CD4-positive, CD25-positive, alpha-beta regulatory T cell (primary cell): Measurements from ENCODE around the gene RAB7B. TPM values are rescaled to one million over a fixed set of nuclear protein-coding genes. Genes with fewer than 3 reads are reported as not detected.

Source experiments
- ATAC-seq, 2 donors: fragments of 150-1000 bp; cut with Tn5 transposase; one replicate each; pipeline ENCODE4 v1.10.0; 2021; ENCODE audit warnings: low read depth in 2 of 2, moderate number of reproducible peaks in 2 of 2, moderate library complexity in 1 of 2
- DNase-seq, 3 donors: peaks; one replicate each; pipeline versions ENCODE4 v3.0.0 to v3.0.0-alpha.2; 2012 to 2022; ENCODE audit warnings: mixed read lengths in 1 of 3
- H3K27ac ChIP-seq: one replicate; pipeline ENCODE4 v1.7.0; 2013; ENCODE audit warnings: mild to moderate bottlenecking, low read length; ENCODE audit not compliant: insufficient read depth, poor library complexity, severe bottlenecking
- H3K27me3 ChIP-seq: one replicate; pipeline ENCODE4 v1.7.0; 2013; ENCODE audit warnings: low read length; ENCODE audit not compliant: control insufficient read depth, insufficient read depth
- H3K36me3 ChIP-seq: one replicate; pipeline ENCODE4 v1.7.0; 2013; ENCODE audit warnings: mild to moderate bottlenecking, low read length, moderate library complexity; ENCODE audit not compliant: control insufficient read depth, insufficient read depth
- H3K4me1 ChIP-seq: 2 replicates; pipeline ENCODE4 v1.7.0; 2013; ENCODE audit warnings: mild to moderate bottlenecking, low read length; ENCODE audit not compliant: insufficient read depth, control insufficient read depth, poor library complexity, severe bottlenecking
- H3K4me3 ChIP-seq: one replicate; pipeline ENCODE4 v1.7.0; 2013; ENCODE audit warnings: low read depth, mild to moderate bottlenecking, low read length, moderate library complexity
- H3K9me3 ChIP-seq, 2 experiments: 1 replicate in 1 of 2; 2 replicates in 1 of 2; pipeline ENCODE4 v1.7.0; 2013; ENCODE audit warnings: low read length in 2 of 2, mild to moderate bottlenecking in 1 of 2, moderate library complexity in 1 of 2; ENCODE audit not compliant: control insufficient read depth in 2 of 2
- H3K27ac Mint-ChIP-seq, 3 donors: one replicate each; pipeline ENCODE4 v1.8.0; 2020 to 2022; ENCODE audit warnings: mild to moderate bottlenecking in 3 of 3, mixed read lengths in 3 of 3, moderate library complexity in 2 of 3
- H3K27me3 Mint-ChIP-seq: one replicate; pipeline ENCODE4 v1.8.0; 2022; ENCODE audit warnings: mild to moderate bottlenecking, mixed read lengths
- H3K36me3 Mint-ChIP-seq: one replicate; pipeline ENCODE4 v1.8.0; 2020; ENCODE audit warnings: mixed read lengths
- H3K4me1 Mint-ChIP-seq, 4 donors: one replicate each; pipeline ENCODE4 v1.8.0; 2020 to 2022; ENCODE audit warnings: mixed read lengths in 4 of 4, mild to moderate bottlenecking in 1 of 4
- H3K4me3 Mint-ChIP-seq, 4 donors: one replicate each; pipeline ENCODE4 v1.8.0; 2020 to 2022; ENCODE audit warnings: mild to moderate bottlenecking in 4 of 4, mixed read lengths in 4 of 4, moderate library complexity in 3 of 4
- H3K9me3 Mint-ChIP-seq, 7 donors: one replicate each; pipeline ENCODE4 v1.8.0; 2020 to 2022; ENCODE audit warnings: mixed read lengths in 7 of 7, mild to moderate bottlenecking in 3 of 7, moderate library complexity in 2 of 7
- polyA plus RNA-seq, 4 donors: library from polyadenylated mRNA; unstranded; fragments of 300-500 nt; fragmentation: Illumina TruSeq; gene quantifications; one replicate each; pipeline ENCODE4 v1.2.3, GENCODE V29; 2021
- total RNA-seq: library from RNA; stranded (reverse); gene quantifications from one replicate; pipeline ENCODE4 v1.2.3, GENCODE V29; 2022

RAB7B gene
- total and polyA plus RNA-seq, 5 donors from 2014 or later = not detected

DNA sequence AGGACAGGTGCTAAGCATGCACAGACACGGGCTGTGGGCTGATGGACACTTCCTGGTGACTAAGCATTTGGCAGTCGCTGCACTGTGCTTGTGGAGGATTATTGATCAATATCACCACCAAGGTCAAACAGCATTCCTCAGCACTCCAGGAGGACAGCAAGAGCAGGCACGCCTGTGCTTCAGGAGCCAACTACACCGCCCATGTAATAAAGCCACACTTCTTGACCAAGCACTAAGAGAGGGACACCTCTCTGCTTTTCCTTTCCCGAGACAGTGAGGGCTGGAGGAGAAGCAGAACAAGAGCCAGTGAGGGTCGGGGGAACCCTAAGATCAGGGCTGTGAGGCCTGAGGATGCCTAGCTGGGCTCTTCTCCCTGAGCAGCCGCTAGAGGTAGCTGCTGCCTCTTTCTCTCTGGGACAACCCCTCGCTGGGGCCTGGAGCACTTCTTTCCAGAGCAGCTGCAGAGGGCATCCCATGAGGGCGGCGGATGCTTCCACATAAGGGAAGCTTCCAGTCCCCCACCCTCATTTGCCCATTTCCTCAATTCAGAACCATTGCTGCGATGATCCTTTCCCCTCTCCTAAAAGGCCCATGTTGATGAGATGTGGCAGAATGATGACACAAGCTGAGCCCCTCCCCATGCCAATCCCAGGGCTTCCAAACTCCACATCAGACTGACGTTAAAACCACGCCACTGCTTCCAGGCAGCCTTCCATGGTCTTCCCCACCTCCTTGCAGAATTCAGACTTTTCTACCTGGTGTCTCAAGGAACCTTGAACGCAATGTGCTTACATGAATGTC is 19.1 kb downstream of the RAB7B start:
- H3K4me3 Mint-ChIP-seq = no peak overlapping the region
- Histone ChIP-seq H3K9me3 (no peaks in the 10 kb centered on the region), H3K27me3 (no peaks in the 10 kb centered on the region), H3K4me1 (no peaks in the 10 kb centered on the region), H3K36me3 (no peaks in the 10 kb centered on the region), H3K4me3 (no peak overlapping the region), H3K27ac (no peak overlapping the region)
- no peak overlapping the region for H3K27ac Mint-ChIP-seq
- peaks cover 6% of the 10 kb centered on the region for H3K27me3 Mint-ChIP-seq
- ATAC-seq (no peak), DNase-seq (peak in 1 of 3 donors; percentile 9)
- peaks cover 0 to 8% (median 0%) of the 10 kb centered on the region in 7 donors for H3K9me3 Mint-ChIP-seq
- H3K36me3 Mint-ChIP-seq = peaks cover 5% of the 10 kb centered on the region
- H3K4me1 Mint-ChIP-seq = no peaks in the 10 kb centered on the region

DNA sequence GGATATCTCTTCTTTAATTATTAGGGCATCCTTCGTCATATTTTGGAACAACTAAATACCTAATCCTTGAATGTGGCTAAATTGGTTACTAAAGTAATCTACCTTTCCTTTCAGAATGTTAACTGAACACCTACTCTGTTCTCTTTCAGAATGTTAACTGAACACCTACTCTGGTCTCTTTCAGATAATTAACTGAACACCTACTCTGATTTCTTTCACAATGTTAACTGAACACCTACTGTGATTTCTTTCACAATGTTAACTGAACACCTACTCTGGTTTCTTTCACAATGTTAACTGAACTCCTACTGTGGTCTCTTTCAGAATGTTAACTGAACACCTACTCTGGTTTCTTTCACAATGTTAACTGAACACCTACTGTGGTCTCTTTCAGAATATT is 21.9 kb downstream of the RAB7B start:
- Mint-ChIP-seq H3K36me3 (peaks cover 5% of the 10 kb centered on the region), H3K27me3 (peaks cover 8% of the 10 kb centered on the region), H3K27ac (no peak overlapping the region), H3K9me3 (peaks cover 0 to 8% (median 0%) of the 10 kb centered on the region in 7 donors), H3K4me3 (no peak overlapping the region), H3K4me1 (no peaks in the 10 kb centered on the region)
- DNase-seq (no peak), ATAC-seq (no peak)
- H3K36me3 ChIP-seq = no peaks in the 10 kb centered on the region
- no peak overlapping the region for H3K27ac ChIP-seq
- no peaks in the 10 kb centered on the region for H3K9me3 ChIP-seq
- H3K4me1 ChIP-seq = no peaks in the 10 kb centered on the region
- no peak overlapping the region for H3K4me3 ChIP-seq
- no peaks in the 10 kb centered on the region for H3K27me3 ChIP-seq

DNA sequence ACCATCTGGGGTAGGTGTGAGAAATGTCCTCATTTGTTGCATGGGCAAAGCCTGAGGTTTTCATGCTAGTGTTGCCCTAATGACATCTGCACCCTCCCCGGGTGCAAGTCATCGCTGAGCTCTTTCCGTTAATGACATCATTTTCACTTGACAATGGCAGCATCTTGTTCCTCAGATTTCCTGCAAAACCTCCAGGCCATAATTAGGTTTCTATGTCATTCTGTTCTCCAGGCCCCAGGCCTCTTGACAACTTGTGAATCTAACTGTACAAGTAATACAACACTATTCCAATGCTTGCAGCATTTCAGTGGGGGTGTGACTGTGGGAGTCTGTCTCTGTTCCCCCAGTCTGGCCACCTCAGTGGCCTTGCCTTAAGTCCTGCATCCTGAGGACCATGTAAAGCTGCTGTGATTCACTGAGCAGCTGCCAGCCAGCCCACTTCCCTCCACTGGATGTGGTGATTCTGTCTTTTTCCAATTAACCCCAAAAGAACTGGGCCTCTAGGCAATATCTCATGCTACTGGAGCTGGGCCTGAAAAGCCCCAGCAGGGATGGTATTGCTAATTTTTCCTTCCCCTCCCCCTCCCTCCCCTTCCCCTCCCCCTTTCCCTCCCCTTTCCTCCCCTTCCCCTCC is 22.8 kb downstream of the RAB7B start:
- peaks cover 0 to 8% (median 0%) of the 10 kb centered on the region in 7 donors for H3K9me3 Mint-ChIP-seq
- no peak for DNase-seq
- peaks cover 5% of the 10 kb centered on the region for H3K36me3 Mint-ChIP-seq

DNA sequence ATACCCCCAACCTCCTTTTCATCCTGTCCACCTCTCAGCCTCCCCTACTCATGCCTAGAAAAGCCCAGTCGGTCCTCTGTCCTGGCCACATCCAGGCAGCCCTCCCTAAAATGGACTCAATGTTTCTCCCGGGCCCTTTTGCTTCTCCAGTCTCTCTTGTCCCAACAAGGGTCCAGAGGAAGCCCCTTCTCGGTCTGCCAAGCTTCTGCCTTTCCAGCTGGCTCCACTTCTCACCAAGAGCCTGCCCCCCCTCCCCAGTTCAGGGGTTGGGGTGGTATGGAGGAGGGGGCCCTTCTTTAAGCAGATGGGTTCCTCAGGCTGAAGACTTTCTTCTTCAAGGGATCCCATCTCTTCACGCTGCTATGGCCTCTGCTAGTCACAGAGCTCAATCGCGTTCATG is 23.9 kb downstream of the RAB7B start:
- H3K9me3 Mint-ChIP-seq = peaks cover 0 to 8% (median 0%) of the 10 kb centered on the region in 7 donors
- Histone ChIP-seq H3K4me1 (no peaks in the 10 kb centered on the region), H3K27ac (no peak overlapping the region), H3K36me3 (no peaks in the 10 kb centered on the region), H3K4me3 (no peak overlapping the region), H3K27me3 (no peaks in the 10 kb centered on the region), H3K9me3 (no peaks in the 10 kb centered on the region)
- peaks cover 0 to 6% (median 1%) of the 10 kb centered on the region in 4 donors for H3K4me1 Mint-ChIP-seq
- peaks cover 5% of the 10 kb centered on the region for H3K27me3 Mint-ChIP-seq
- H3K4me3 Mint-ChIP-seq = no peak overlapping the region
- DNase-seq (no peak), ATAC-seq (no peak)
- no peak overlapping the region for H3K27ac Mint-ChIP-seq
- peaks cover 5% of the 10 kb centered on the region for H3K36me3 Mint-ChIP-seq

More for the DNA sequence above, 22.8 kb downstream of the RAB7B start:
- Histone ChIP-seq H3K27ac (no peak overlapping the region), H3K36me3 (no peaks in the 10 kb centered on the region), H3K27me3 (no peaks in the 10 kb centered on the region), H3K9me3 (no peaks in the 10 kb centered on the region), H3K4me3 (no peak overlapping the region), H3K4me1 (no peaks in the 10 kb centered on the region)
- Mint-ChIP-seq H3K4me3 (no peak overlapping the region), H3K27ac (no peak overlapping the region), H3K27me3 (peaks cover 8% of the 10 kb centered on the region), H3K4me1 (no peaks in the 10 kb centered on the region)
- no peak for ATAC-seq

DNA sequence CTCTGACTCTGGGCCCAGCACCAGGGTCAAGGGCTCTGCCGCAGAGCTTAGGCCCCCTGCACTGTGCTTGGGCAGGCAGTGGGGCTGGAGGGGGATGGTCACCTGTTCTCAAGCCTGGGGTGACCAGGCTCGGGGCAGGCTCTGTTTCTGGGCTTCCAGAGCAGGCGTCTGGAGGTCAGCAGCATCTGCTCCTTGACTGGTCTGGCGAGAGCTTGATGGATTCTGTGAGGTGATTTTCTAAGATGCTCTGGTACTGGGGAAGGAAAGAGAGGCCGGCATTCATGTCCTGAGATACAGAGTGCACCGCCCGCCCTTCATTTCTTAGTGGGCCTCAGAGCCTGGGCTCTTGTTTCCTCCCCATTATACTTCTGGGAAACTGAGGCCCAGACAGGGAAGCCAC is 24.5 kb downstream of the RAB7B start:
- H3K4me3 ChIP-seq = no peak overlapping the region
- no peaks in the 10 kb centered on the region for H3K27me3 ChIP-seq
- H3K36me3 Mint-ChIP-seq = peaks cover 5% of the 10 kb centered on the region
- H3K27ac Mint-ChIP-seq = no peak overlapping the region
- H3K36me3 ChIP-seq = no peaks in the 10 kb centered on the region
- H3K4me3 Mint-ChIP-seq = no peak overlapping the region
- no peak overlapping the region for H3K27ac ChIP-seq
- no peak for DNase-seq
- ATAC-seq = no peak
- peaks cover 0 to 8% (median 0%) of the 10 kb centered on the region in 7 donors for H3K9me3 Mint-ChIP-seq
- H3K27me3 Mint-ChIP-seq = peaks cover 5% of the 10 kb centered on the region
- H3K9me3 ChIP-seq = no peaks in the 10 kb centered on the region
- peaks cover 0 to 6% (median 2%) of the 10 kb centered on the region in 4 donors for H3K4me1 Mint-ChIP-seq
- no peaks in the 10 kb centered on the region for H3K4me1 ChIP-seq

DNA sequence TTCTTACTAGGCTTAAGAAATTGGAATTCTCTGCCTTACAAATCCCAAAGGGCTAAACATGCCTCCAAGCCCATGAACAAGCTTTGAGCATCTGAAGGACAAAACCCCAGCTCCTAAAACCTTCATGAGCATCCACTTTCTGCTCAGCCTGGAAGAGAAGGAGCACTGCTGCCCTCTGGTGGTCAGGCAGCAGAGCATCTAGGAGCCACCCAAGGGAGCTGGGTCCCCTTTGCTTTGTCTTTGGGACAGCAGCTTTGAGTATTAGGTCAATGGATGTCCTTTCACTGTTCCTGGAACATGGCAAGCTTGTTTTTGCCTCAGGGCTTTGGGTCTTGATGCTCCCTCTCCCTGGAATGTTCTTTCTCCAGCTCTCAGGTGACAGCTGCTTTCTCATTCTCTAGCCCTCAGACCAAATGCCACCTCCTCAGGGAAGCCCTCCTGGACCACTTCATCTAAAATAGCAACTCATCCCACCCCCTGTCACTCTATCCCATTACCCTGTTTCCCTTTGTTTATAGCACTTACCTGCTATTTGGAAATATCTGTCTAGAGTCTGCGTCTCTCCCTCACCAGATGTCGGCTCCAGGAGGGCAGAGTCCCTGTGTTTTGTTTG is 25.7 kb downstream of the RAB7B start:
- Mint-ChIP-seq H3K9me3 (peaks cover 0 to 8% (median 0%) of the 10 kb centered on the region in 7 donors), H3K4me3 (no peak overlapping the region), H3K27ac (no peak overlapping the region), H3K27me3 (peaks cover 5% of the 10 kb centered on the region), H3K36me3 (peaks cover 5% of the 10 kb centered on the region), H3K4me1 (peaks cover 0 to 6% (median 2%) of the 10 kb centered on the region in 4 donors)
- no peaks in the 10 kb centered on the region for H3K4me1 ChIP-seq
- H3K9me3 ChIP-seq = no peaks in the 10 kb centered on the region
- H3K27me3 ChIP-seq = no peaks in the 10 kb centered on the region
- H3K36me3 ChIP-seq = no peaks in the 10 kb centered on the region
- no peak overlapping the region for H3K27ac ChIP-seq
- no peak overlapping the region for H3K4me3 ChIP-seq
- ATAC-seq (peak; percentile 72 to 74), DNase-seq (peak; percentile 55 to 76 (median 73))

DNA sequence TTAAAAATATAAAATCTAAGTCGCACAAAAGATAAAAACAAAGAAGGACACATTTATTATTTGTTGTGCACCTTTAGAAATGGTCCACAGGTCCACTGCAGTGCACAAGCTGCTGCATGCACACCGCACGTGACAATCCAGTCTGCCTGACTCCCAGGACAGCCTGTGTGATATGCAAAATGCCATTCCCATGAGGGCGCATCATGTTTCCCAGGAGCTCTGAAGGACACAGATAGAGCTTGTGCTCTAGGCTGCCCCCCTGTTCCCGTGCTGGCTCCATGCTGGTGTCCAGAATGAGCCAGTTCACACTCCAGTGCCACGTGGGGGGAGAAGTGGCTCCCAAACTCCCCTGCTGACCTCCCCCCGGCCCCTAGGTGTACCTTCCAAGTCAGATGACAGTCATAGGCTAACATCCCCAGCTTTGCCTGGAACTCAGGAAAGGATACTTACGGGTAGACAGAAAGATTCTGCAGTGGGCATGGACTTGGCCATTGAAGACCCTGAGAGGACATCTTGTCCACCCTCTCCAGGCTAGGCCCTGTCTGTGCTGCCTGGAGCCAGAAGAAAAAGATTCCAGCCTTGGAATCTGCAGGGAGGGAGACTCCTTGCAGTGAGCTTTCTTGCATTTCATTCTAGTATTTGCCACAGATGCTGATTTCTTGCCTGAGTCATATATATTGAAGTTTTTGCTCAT is 26.3 kb downstream of the RAB7B start:
- H3K27ac Mint-ChIP-seq = no peak overlapping the region
- H3K4me3 Mint-ChIP-seq = no peak overlapping the region
- peaks cover 0 to 6% (median 4%) of the 10 kb centered on the region in 4 donors for H3K4me1 Mint-ChIP-seq
- Histone ChIP-seq H3K36me3 (no peaks in the 10 kb centered on the region), H3K27me3 (no peaks in the 10 kb centered on the region), H3K4me1 (no peaks in the 10 kb centered on the region), H3K9me3 (no peaks in the 10 kb centered on the region), H3K27ac (no peak overlapping the region), H3K4me3 (no peak overlapping the region)
- H3K36me3 Mint-ChIP-seq = no peaks in the 10 kb centered on the region
- peaks cover 5% of the 10 kb centered on the region for H3K27me3 Mint-ChIP-seq
- H3K9me3 Mint-ChIP-seq = peaks cover 0 to 3% (median 0%) of the 10 kb centered on the region in 7 donors
- DNase-seq (no peak), ATAC-seq (no peak)
